ENCODE results near the gene PTPN6. TPM values are rescaled to one million over a fixed set of nuclear protein-coding genes. Genes with fewer than 3 reads are reported as not detected.

The PTPN6 gene
- total and polyA plus RNA-seq, 2 of the 8 experiments (the other 6 are each of a cell fraction or from before 2014, with no cell fraction given) = 16.3 to 28.4 TPM

GRCh38 chr12:6947615-6948014 is 3.5 kb upstream of the PTPN6 start (continued):
- TF ChIP-seq, protein P1, sequence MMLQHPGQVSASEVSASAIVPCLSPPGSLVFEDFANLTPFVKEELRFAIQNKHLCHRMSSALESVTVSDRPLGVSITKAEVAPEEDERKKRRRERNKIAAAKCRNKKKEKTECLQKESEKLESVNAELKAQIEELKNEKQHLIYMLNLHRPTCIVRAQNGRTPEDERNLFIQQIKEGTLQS (IDR thresholded peaks at IDR 0.05; ENCODE audit: insufficient read depth, low read depth, low read length) = no peak
- TF ChIP-seq HDAC2 (IDR thresholded peaks at IDR 0.05; ENCODE audit: borderline replicate concordance in 1 of 2, low read depth in 2 of 2, low read length in 2 of 2) (no peak), USF2 (IDR thresholded peaks at IDR 0.05; ENCODE audit: low read length) (no peak), RBBP5 (IDR thresholded peaks at IDR 0.05; ENCODE audit: borderline replicate concordance, low read depth, low read length) (no peak), SIX5 (IDR thresholded peaks at IDR 0.05; ENCODE audit: low read depth, low read length) (no peak), NANOG (IDR thresholded peaks at IDR 0.05; ENCODE audit: insufficient read depth, low read depth, low read length, poor library complexity, severe bottlenecking) (no peak)
